ENCODE measurements around the gene MEI1.
"Not testable (repeated sequence)": the region's sequence is repeated elsewhere in the genome, so short reads cannot be mapped to it uniquely, and the experiment has no call there.

MEI1 gene

DNA sequence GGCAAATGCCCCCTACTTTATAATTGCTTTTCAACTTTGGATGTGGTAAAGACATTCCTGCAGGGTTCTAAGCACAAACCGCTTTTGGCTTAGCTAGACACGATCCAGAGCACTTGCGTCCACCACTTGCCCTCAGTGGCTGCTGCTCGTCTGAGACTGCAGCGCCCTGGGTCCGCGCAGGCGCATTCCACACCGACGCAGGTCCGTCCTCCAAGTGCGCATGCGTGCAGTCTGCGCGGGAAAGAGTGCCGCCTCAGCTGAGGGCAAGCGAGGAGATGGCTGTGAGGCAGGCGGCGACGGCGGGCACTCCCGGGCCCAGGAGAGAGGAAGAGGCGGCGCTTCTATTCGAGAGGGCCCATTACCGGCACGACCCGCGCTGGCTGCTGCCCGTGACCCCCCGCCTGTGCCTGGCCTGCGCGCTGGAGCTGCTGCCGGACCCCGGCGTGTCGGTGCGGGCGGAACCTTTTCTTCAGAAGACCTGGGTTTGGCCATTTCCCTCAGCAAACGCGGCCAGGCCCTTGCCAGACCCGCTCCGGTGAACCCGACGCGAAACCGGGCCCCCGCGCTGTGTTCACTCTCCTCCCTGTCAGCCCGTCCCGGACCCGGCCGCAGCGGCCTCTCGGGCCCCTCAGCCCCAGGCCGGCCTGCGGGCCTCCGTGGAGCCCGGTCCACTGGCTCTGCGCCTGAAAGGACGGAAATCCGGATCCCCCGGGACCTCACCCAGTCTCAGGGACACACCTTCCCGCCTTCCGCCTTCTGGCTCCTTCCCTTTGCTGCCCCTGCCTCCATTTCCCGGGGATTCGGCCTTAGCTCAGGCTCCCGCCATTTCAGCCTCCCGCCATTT, at the start of gene MEI1:
TSS of gene MEI1 (plus strand) at position 240 of the 844 bp plus-strand sequence. CDS start at position 276, 36 bp downstream.
- no peak for DNase-seq

DNA sequence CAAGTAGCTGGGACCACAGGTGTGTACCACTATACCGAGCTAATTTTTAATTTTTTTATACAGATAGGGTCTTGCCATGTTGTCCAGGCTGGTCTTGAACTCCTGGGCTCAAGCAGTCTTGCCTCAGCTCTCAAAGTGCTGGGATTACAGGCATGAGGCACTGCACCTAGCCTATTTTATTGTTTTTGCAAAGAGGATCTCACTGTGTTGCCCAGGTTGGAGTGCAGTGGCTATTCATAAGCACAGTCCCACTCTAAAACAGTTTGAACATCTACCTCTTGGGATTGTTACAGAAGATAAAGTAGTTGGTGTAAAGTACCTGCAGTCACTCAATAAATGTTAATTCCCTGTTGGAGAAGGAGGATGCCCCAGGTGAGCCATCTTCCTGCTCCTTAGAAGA, 49.1 kb upstream of the MEI1 start:
- DNase-seq = no peak

GRCh38 chr22:41650821-41651220, 48.5 kb upstream of the MEI1 start:
- no peak for DNase-seq

- no peak for DNase-seq
These were observed 45.0 kb upstream of the MEI1 start for GRCh38 chr22:41654322-41654721.

GRCh38 chr22:41656556-41656955, 42.7 kb upstream of the MEI1 start:
- no peak for DNase-seq

DNA sequence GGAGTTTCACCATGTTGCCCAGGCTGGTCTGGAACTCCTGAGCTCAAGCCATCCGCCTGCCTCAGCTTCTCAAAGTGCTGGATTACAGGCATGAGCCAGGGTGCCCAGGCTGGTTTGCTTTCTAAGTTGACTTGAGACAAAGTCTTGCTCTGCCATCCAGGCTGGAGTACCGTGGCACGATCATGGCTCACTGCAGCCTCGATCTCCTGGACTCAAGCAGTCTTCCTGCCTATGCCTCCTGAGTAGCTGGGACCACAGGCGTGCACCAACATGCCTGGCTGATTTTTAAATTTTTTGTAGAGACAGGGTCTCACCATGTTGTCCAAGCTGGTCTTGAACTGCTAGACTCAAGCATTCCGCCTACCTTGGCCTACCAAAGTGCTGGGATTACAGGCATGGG, 41.6 kb upstream of the MEI1 start:
- no peak for DNase-seq

DNA sequence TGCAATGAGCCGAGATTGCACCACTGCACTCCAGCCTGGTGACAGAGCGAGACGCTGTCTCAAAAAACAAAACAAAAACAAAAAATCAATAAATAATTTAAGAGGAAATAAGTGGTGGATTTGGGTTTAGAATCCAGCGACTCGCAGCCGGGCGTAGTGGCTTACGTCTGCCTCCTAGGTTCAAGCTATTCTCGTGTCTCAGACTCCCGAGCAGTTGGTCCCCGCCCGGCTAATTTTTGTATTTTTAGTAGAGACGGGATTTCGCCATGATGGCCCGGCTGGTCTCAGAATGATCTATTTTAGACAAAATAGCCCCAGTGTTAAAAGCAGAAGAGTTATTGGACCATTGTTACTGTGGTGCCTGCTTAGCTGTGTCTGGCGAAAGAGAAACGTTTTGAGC, 40.4 kb upstream of the MEI1 start:
- DNase-seq = no peak

DNA sequence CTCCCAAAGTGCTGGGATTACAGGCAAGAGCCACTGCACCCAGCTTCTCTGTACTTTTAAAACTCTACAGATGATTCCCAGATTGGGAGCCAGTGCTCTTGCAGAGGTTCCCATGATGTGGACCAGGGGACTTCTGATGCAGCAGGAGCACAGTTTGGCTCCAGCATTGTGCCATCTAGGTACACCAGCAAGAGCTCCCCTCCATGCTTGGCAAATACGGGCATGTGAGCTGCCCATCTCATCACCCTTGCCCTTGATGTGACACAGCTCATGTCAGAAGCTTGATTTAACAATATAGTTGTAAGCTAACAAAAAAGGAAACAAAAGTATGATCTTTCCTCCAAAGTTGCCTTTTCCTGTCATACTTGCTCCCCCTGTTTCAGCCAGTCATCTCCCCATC, 39.4 kb upstream of the MEI1 start:
- DNase-seq = no peak

GRCh38 chr22:41660416-41660815, 38.9 kb upstream of the MEI1 start:
- DNase-seq = no peak

DNA sequence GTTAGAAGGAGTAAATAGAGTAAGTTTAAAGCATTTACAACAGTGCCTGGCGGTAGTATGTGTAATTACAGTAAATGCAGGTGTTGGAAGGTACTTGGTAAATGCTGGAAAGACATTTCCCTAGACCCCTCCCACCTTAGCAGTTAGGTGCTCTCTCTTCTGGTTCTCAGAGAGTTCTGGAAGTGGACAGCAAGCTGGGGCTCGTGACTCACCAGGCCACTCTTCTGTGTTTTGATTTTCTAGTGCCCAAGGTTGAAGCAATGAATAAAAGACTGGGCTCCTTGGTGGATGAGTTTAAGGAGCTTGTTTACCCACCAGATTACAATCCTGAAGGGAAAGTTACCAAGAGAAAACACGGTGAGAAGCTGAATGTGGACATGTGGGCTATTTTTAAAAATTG, 38.2 kb upstream of the MEI1 start:
- DNase-seq = no peak

DNA sequence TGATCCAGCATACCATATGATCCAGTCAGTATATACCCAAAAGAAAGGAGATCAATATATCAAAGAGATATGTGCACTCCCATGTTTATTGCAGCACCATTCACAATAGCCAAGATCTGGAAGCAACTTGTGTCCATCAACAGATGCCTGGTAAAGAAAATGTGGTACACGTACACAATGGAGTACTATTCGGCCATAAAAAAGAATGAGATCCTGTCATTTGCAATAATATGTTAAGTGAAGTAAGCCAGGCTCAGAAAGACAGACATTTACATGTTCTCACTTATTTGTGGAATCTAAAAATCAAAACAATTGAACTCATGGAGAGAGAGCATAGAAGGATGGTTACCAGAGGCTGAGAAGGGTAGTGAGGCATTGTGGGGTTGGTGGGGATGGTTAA, 37.6 kb upstream of the MEI1 start:
- no peak for DNase-seq

DNA sequence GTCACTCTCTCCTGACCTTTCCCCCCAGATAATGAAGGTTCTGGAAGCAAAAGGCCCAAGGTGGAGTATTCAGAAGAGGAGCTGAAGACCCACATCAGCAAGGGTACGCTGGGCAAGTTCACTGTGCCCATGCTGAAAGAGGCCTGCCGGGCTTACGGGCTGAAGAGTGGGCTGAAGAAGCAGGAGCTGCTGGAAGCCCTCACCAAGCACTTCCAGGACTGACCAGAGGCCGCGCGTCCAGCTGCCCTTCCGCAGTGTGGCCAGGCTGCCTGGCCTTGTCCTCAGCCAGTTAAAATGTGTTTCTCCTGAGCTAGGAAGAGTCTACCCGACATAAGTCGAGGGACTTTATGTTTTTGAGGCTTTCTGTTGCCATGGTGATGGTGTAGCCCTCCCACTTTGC, 35.7 kb upstream of the MEI1 start:
- DNase-seq = not testable (repeated sequence)

GRCh38 chr22:41664490-41664889, 34.8 kb upstream of the MEI1 start:
- no peak for DNase-seq

DNA sequence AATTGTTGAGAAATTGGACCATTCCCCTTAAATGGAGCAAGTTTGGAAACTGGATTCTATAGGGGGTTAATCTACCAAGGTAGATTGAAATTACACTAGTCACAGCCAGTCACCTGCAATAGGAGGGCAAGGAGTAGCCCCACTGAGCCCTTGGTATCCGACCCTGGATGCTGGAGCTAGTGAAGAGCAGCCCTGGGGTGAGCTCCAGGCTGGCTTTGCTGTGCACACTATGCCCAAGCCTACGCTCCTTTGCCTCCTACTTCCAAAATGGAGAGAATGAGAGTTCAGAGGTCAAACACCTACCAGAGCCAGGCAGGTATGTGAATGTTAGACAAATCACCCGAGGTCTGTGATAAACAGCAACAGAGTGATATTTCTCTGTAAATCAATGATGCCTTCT, 34.4 kb upstream of the MEI1 start:
- DNase-seq = no peak

- DNase-seq = no peak
These were observed 30.1 kb upstream of the MEI1 start for GRCh38 chr22:41668971-41669911.

DNA sequence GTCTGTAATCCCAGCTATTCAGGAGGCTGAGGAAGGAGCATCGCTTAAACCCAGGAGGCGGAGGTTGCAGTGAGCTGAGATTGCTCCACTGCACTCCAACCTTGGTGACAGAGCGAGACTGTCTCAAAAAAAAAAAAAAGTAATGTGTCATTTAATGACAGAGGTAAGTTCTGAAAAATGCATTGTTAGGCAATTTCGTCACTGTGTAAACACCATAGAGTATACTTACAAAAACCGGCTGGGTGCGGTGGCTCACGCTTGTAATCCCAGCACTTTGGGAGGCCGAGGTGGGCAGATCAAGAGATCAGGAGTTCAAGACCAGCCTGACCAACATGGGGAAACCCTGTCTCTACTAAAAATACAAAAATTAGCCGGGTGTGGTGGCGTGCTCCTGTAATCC, 27.2 kb upstream of the MEI1 start:
- not testable (repeated sequence) for DNase-seq

GRCh38 chr22:41672780-41673509, 26.4 kb upstream of the MEI1 start:
- DNase-seq = no peak

DNA sequence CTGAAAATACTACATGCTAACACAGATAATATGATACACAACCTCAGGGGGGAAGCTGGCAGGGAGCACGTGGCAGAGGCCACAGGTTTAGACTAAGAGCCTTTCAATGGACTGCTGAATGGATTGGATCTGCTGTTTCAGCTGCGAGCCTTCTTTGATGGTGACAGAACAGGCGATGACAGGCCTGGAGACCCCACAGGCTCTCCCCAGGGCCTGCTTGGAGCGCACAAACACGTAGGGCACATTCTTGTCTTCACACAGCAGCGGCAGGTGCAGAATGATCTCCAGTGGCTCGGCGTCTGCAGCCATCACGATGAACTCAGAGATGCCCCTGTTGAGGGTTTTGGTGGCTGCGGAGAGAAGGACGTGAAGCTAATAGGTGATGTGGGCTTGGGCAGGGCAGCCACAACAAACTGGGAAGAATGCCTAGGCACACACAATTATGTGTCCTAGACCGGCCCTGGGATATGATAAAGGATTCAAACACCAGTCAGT, 24.4 kb upstream of the MEI1 start:
- DNase-seq = no peak

GRCh38 chr22:41676134-41676533, 23.2 kb upstream of the MEI1 start:
- DNase-seq = no peak

GRCh38 chr22:41681616-41682015, 17.7 kb upstream of the MEI1 start:
- no peak for DNase-seq

GRCh38 chr22:41682033-41682807, 17.1 kb upstream of the MEI1 start:
- peak; percentile 60 for DNase-seq

DNA sequence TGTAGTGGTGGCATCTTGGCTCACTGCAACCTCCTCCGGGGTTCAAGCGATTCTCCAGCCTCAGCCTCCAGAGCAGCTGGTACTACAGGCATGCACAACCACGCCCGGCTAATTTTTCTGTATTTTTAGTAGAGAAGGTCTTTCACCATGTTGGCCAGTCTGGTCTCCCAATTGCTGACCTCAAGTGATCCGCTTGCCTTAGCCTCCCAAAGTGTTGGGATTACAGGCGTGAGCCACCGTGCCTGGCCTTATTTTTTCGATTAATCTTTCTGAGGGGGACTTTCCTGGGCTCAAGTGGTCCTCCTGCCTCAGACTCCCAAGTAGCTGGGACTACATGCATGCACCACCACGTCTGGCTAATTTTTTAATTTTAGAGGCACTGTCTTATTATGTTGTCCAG, 16.3 kb upstream of the MEI1 start:
- no peak for DNase-seq

All from DMS79 treated with DMSO at 0.1 percent for 48 hours (cell line).